HepG2 (cell line): ENCODE results near the gene B4GALT3. TPM values are rescaled to one million over a fixed set of nuclear protein-coding genes. Genes with fewer than 3 reads are reported as not detected.

ENCODE experiments used
- ARNT2 ChIP-seq: sonication (generic); formaldehyde crosslinking; IDR thresholded peaks from 2 replicates; pipeline ENCODE4 v1.8.0; 2022; ENCODE audit warnings: mild to moderate bottlenecking, low read depth, missing genetic modification reagents, moderate library complexity
- ARNTL ChIP-seq: sonication (generic); formaldehyde crosslinking; IDR thresholded peaks from 2 replicates; pipeline ENCODE4 v1.4.0; 2020; ENCODE audit warnings: mild to moderate bottlenecking, missing genetic modification reagents
- CC2D1A ChIP-seq: sonication (generic); formaldehyde crosslinking; IDR thresholded peaks from 2 replicates; pipeline ENCODE4 v1.8.1; 2023; ENCODE audit warnings: mild to moderate bottlenecking, missing genetic modification reagents
- ELF4 ChIP-seq: sonication (generic); formaldehyde crosslinking; IDR thresholded peaks from 2 replicates; pipeline ENCODE4 v1.5.0; 2020; ENCODE audit warnings: missing genetic modification reagents, mild to moderate bottlenecking, moderate library complexity, borderline replicate concordance
- JDP2 ChIP-seq: sonication (generic); formaldehyde crosslinking; IDR thresholded peaks from 2 replicates; pipeline ENCODE4 v1.8.1; 2022; ENCODE audit warnings: missing genetic modification reagents, borderline replicate concordance
- MEIS2 ChIP-seq: sonication (generic); formaldehyde crosslinking; IDR thresholded peaks from 2 replicates; pipeline ENCODE4 v1.9.0; 2021; ENCODE audit warnings: mild to moderate bottlenecking, missing genetic modification reagents
- MIXL1 ChIP-seq: IDR thresholded peaks from 2 replicates; pipeline ENCODE4 v1.6.1; 2016
- NFRKB ChIP-seq: fragments of 450-650 bp; IDR thresholded peaks from 2 replicates; pipeline ENCODE4 v1.6.1; 2017
- PRPF4 ChIP-seq: fragments of 200-400 bp; formaldehyde crosslinking; IDR thresholded peaks from 2 replicates; pipeline ENCODE4 v1.6.1; 2016; ENCODE audit warnings: low read length, low read depth; ENCODE audit not compliant: poor library complexity, severe bottlenecking
- RORA ChIP-seq: sonication (generic); formaldehyde crosslinking; IDR thresholded peaks from 2 replicates; pipeline ENCODE4 v1.5.0; 2020; ENCODE audit warnings: mild to moderate bottlenecking, missing genetic modification reagents, moderate library complexity
- SETDB1 ChIP-seq: sonication (generic); formaldehyde crosslinking; IDR thresholded peaks from 2 replicates; pipeline ENCODE4 v1.5.1; 2020; ENCODE audit warnings: missing genetic modification reagents, mild to moderate bottlenecking, borderline replicate concordance
- SIN3B ChIP-seq: fragments of 150-350 bp; IDR thresholded peaks from 2 replicates; pipeline ENCODE4 v1.6.1; 2014; ENCODE audit warnings: low read length
- SMYD3 ChIP-seq: sonication (generic); formaldehyde crosslinking; IDR thresholded peaks from 2 replicates; pipeline ENCODE4 v1.8.1; 2023; ENCODE audit warnings: mild to moderate bottlenecking, missing genetic modification reagents
- SP4 ChIP-seq: sonication (generic); formaldehyde crosslinking; IDR thresholded peaks from 2 replicates; pipeline ENCODE4 v1.8.1; 2023; ENCODE audit warnings: mild to moderate bottlenecking, missing genetic modification reagents
- SRY ChIP-seq: sonication (generic); formaldehyde crosslinking; IDR thresholded peaks from 2 replicates; pipeline ENCODE4 v1.8.0; 2022; ENCODE audit warnings: mild to moderate bottlenecking, missing genetic modification reagents
- TBP ChIP-seq: sonication (generic); formaldehyde crosslinking; IDR thresholded peaks from 2 replicates; pipeline ENCODE4 v1.5.0; 2020; ENCODE audit warnings: missing genetic modification reagents
- TEAD3 ChIP-seq: optimal IDR thresholded peaks from 2 replicates; pipeline ENCODE3; 2016; ENCODE audit warnings: borderline replicate concordance
- THAP11 ChIP-seq: IDR thresholded peaks from 2 replicates; pipeline ENCODE4 v1.6.1; 2016; ENCODE audit warnings: missing biosample characterization, missing genetic modification reagents
- THYN1 ChIP-seq: sonication (generic); formaldehyde crosslinking; IDR thresholded peaks from 2 replicates; pipeline ENCODE4 v1.8.1; 2023; ENCODE audit warnings: low read depth, mild to moderate bottlenecking, moderate library complexity, missing genetic modification reagents, borderline replicate concordance
- ZKSCAN5 ChIP-seq: sonication (generic); formaldehyde crosslinking; IDR thresholded peaks from 2 replicates; pipeline ENCODE4 v1.5.1; 2020; ENCODE audit warnings: mild to moderate bottlenecking, missing genetic modification reagents
- ZNF354B ChIP-seq: sonication (generic); formaldehyde crosslinking; IDR thresholded peaks from 2 replicates; pipeline ENCODE4 v1.8.0; 2022; ENCODE audit warnings: mild to moderate bottlenecking, missing genetic modification reagents
- ZNF430 ChIP-seq: sonication (generic); formaldehyde crosslinking; IDR thresholded peaks from 2 replicates; pipeline ENCODE4 v1.9.0; 2021; ENCODE audit warnings: mild to moderate bottlenecking, missing genetic modification reagents
- ZNF766 ChIP-seq: sonication (generic); formaldehyde crosslinking; IDR thresholded peaks from 2 replicates; pipeline ENCODE4 v1.5.0; 2020; ENCODE audit warnings: missing genetic modification reagents, borderline replicate concordance
- ZNF792 ChIP-seq: IDR thresholded peaks from 2 replicates; pipeline ENCODE4 v1.6.1; 2016
- polyA plus RNA-seq, 8 experiments: library from polyadenylated mRNA; depleted of rRNA in 3 of 8; stranded (reverse) in 7 of 8; unstranded in 1 of 8; fragments of >200 nt; fragmentation: Illumina TruSeq in 4 of 8; extraction: Trizol in 4 of 8; gene quantifications; 2 replicates each; pipeline versions ENCODE4 v1.2.1 to v1.2.3, GENCODE V29; 2011 to 2016; ENCODE audit warnings: low read depth in 4 of 8, missing spikeins in 1 of 8, mixed read lengths in 1 of 8; ENCODE audit not compliant: insufficient read depth in 1 of 8
- total RNA-seq, 5 experiments: library from RNA; depleted of rRNA; stranded (reverse); fragments of >200 nt; fragmentation: Illumina TruSeq; extraction: Trizol; gene quantifications; 2 replicates each; pipeline ENCODE4 v1.2.3, GENCODE V29; 2016; ENCODE audit warnings: low read depth in 1 of 5
- TF ChIP-seq, protein P1 (sequence below): sonication (generic); formaldehyde crosslinking; IDR thresholded peaks from 2 replicates; pipeline ENCODE4 v1.4.0; 2020; ENCODE audit warnings: missing genetic modification reagents, borderline replicate concordance
- TF ChIP-seq, protein P2 (sequence below): sonication (generic); formaldehyde crosslinking; IDR thresholded peaks from 2 replicates; pipeline ENCODE4 v1.4.0; 2020; ENCODE audit warnings: mild to moderate bottlenecking, missing genetic modification reagents

Gene B4GALT3
- total and polyA plus RNA-seq, 2 of the 13 experiments (the other 11 are each of a cell fraction or from before 2014, with no cell fraction given): 35.6 to 40.4 TPM

DNA sequence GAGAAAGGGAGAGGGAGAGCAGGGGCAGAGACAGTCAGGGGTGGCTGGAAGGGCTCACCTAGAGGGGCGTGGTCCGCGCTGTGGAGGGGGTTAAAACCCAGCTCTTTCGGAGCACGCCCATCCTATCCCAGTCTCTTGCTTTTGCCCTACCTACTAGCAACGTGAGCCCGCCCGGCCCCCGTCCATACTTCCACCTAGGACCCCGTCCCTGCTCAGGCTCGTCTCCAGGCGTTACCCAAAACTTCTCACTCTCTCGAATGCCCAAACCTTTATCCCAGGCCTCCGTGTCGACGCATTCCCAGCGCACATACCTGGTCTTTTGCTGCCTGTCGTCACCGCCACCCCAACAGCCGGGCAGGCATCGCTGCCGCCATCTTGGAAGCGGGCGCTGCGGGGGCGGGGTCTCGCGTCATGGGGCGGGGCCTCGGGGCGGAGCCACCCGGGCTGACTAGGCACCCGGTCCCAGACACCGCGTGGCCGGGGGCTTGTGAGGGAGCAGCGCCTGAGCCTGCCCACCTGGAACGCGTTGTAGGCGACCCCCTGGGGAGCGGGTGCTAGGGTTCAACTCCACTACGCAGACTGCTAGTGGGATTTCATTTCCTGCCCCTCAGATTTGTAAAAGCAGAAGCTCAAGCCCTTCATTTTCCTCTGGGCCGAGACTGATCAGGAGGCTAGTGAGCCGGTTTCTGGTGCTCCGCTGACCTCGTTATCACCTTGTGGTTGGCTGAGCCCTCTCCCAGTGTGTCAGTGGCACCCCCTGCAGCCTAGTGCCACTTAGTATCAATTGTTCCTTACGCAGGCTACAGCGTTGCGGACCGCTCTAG is at the start of gene B4GALT3 (continued):
- TF ChIP-seq RORA: no peak
- 0 out of 2 replicates have a peak, but pooled peaks have one; percentile 74 for TF ChIP-seq SMYD3
- TF ChIP-seq SRY (CRISPR knock-in tag): no peak
- no peak for TF ChIP-seq ZKSCAN5 (CRISPR knock-in tag)
- TF ChIP-seq SETDB1: no peak
- TF ChIP-seq THYN1 (CRISPR knock-in tag): 0 out of 2 replicates have a peak, but pooled peaks have one; percentile 28
- 0 out of 2 replicates have a peak, but pooled peaks have one; percentile 52 for TF ChIP-seq CC2D1A (CRISPR knock-in tag)
- peak; percentile 39; the same call in 1 of the 2 replicates for TF ChIP-seq MIXL1 (CRISPR knock-in tag)
- TF ChIP-seq ZNF766 (CRISPR knock-in tag): no peak
- TF ChIP-seq MEIS2 (CRISPR knock-in tag): peak; percentile 55; the same call in 1 of the 2 replicates
- TF ChIP-seq TBP (CRISPR knock-in tag): no peak
- peak; percentile 95 for TF ChIP-seq SP4 (CRISPR knock-in tag)
- peak; percentile 66 for TF ChIP-seq ARNTL (CRISPR knock-in tag)
- TF ChIP-seq, protein P1, sequence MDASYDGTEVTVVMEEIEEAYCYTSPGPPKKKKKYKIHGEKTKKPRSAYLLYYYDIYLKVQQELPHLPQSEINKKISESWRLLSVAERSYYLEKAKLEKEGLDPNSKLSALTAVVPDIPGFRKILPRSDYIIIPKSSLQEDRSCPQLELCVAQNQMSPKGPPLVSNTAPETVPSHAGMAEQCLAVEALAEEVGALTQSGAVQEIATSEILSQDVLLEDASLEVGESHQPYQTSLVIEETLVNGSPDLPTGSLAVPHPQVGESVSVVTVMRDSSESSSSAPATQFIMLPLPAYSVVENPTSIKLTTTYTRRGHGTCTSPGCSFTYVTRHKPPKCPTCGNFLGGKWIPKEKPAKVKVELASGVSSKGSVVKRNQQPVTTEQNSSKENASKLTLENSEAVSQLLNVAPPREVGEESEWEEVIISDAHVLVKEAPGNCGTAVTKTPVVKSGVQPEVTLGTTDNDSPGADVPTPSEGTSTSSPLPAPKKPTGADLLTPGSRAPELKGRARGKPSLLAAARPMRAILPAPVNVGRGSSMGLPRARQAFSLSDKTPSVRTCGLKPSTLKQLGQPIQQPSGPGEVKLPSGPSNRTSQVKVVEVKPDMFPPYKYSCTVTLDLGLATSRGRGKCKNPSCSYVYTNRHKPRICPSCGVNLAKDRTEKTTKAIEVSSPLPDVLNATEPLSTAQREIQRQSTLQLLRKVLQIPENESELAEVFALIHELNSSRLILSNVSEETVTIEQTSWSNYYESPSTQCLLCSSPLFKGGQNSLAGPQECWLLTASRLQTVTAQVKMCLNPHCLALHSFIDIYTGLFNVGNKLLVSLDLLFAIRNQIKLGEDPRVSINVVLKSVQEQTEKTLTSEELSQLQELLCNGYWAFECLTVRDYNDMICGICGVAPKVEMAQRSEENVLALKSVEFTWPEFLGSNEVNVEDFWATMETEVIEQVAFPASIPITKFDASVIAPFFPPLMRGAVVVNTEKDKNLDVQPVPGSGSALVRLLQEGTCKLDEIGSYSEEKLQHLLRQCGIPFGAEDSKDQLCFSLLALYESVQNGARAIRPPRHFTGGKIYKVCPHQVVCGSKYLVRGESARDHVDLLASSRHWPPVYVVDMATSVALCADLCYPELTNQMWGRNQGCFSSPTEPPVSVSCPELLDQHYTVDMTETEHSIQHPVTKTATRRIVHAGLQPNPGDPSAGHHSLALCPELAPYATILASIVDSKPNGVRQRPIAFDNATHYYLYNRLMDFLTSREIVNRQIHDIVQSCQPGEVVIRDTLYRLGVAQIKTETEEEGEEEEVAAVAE (CRISPR knock-in tag): peak; percentile 79
- TF ChIP-seq SIN3B: no peak; the same call in 1 of the 2 replicates
- TF ChIP-seq JDP2 (CRISPR knock-in tag): no peak
- no peak for TF ChIP-seq ZNF354B (CRISPR knock-in tag)
- TF ChIP-seq PRPF4: no peak
- TF ChIP-seq ELF4 (CRISPR knock-in tag): no peak
- TF ChIP-seq, protein P2, sequence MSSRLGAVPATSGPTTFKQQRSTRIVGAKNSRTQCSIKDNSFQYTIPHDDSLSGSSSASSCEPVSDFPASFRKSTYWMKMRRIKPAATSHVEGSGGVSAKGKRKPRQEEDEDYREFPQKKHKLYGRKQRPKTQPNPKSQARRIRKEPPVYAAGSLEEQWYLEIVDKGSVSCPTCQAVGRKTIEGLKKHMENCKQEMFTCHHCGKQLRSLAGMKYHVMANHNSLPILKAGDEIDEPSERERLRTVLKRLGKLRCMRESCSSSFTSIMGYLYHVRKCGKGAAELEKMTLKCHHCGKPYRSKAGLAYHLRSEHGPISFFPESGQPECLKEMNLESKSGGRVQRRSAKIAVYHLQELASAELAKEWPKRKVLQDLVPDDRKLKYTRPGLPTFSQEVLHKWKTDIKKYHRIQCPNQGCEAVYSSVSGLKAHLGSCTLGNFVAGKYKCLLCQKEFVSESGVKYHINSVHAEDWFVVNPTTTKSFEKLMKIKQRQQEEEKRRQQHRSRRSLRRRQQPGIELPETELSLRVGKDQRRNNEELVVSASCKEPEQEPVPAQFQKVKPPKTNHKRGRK (CRISPR knock-in tag): no peak
- TF ChIP-seq THAP11 (CRISPR knock-in tag): peak; percentile 74; the same call in 1 of the 2 replicates
- peak; percentile 90 for TF ChIP-seq ZNF430 (CRISPR knock-in tag)
- peak; percentile 16 for TF ChIP-seq TEAD3 (CRISPR knock-in tag)
- peak; percentile 89 for TF ChIP-seq ARNT2 (CRISPR knock-in tag)
- peak; percentile 41; the same call in 1 of the 2 replicates for TF ChIP-seq ZNF792 (CRISPR knock-in tag)
- no peak for TF ChIP-seq NFRKB
